LoVo (cell line): ENCODE results near the gene PLA2G7.

ENCODE experiments used
- DNase-seq: peaks from one replicate; pipeline ENCODE4 v3.0.0-alpha.2; 2016; ENCODE audit warnings: low spot score

PLA2G7 gene

DNA sequence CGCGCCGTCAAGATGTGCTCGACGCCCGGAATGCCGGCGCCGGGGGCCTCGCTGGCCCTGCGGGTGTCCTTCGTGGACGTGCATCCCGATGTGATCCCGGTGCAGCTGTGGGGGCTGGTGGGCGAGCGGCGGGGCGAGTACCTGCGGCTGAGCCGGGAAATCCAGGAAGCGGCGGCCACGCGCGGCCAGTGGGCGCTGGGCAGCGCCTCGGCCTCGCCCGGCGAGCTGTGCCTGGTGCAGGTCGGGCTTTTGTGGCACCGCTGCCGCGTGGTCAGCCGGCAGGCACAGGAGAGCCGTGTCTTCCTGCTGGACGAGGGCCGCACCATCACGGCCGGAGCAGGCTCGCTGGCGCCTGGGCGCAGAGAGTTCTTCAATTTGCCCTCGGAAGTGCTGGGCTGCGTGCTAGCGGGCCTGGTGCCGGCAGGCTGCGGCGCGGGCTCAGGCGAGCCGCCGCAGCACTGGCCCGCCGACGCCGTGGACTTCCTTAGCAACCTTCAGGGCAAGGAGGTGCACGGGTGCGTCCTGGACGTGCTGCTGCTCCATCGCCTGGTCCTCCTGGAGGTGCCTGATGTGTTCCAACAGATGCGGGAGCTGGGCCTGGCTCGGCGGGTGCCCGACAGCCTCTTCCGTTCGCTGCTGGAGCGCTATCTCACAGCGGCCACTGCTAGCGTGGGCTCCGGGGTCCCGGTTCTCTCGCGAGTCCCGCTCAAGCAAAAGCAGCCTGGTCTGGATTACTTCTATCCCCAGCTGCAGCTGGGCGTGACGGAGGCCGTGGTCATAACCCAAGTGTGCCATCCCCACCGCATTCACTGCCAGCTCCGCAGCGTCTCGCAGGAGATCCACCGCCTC is 46.8 kb downstream of the PLA2G7 start:
- DNase-seq: no peak

DNA sequence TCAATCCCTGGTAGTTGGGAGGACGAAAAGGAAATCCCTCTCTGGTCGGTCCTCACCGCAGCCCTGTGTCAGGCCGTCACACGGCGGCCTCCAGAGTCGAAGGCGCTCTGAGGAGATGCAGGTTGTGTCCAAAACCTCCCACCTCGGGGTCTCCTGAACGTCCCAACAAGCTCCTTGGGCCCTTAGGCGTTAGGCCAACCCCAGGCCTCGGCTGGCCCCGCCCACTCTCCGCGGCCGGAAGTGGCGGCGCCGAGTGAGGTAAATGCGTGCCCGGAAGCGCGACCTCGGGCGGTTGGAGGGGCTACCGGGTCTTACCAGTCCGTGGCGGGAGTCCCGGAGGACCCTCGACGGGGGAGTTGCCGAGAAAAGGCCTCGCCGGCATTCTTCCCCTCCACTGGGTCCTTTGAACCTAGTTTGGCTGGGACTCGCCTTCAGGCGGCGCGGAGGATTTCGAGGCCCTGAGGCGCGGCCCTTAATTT is 47.5 kb downstream of the PLA2G7 start, which contains the start of gene TDRD6:
TSS of gene TDRD6 (plus strand) at position 267 of the 479 bp plus-strand sequence. CDS start 244 bp downstream, outside the sequence.
- no peak for DNase-seq

GRCh38 chr6:46684771-46685170 is 50.4 kb downstream of the PLA2G7 start:
- DNase-seq: no peak

DNA sequence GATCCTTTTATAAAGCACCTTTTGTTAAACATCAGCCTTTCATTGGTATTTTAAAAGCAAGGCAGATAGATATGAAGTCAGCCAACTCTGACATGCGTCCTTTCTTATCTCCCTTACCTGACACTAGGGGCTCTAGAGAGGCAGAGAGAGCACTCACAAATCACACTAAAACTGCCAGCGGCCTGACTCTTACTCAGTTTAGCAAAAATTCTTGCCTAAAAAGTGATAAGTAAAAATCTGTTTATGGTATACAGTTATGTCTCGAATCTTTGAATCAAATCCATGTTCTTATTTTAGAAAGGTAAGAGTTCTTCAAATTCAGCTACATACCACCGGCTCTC is 57.9 kb downstream of the PLA2G7 start:
- DNase-seq: no peak

- no peak for DNase-seq
Observed at GRCh38 chr6:46676604-46677313, 58.4 kb downstream of the PLA2G7 start.

DNA sequence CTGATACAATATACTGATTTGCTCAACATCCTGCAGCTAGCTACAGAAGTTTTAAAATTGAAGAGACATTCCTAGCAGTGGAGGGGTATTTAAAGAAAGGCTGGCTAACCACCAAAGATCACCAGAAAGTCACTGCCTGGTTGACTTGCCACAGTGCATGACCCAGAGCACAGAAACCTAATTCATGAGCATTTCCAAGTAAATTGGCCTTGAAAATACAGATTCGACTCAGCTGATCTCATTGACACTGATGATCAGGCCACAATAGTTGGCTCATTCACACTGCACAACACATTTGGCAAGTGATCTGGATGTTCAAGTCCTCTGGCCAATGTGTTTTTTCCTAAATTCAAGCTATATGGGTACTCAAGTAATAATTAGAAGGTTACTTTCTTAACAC is 60.8 kb downstream of the PLA2G7 start:
- no peak for DNase-seq

DNA sequence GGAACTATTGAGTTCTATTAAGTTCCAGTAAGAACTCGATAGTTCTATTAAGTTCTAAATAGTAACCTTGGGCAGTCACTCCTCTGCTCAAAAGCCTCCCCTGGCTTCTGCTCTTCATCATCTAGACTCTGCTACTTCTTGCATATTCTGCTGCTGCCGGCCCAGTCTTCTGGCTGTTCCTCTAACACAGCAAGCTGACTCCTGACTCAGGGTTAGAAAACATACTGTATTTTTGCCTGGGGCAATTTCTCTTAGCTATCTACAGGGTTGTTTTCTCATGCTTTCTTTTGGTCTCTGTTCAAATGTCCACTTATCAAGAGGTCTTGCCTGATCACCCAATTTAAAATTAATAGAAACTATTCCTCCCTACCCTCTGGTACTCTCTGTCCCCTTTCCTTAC is 67.8 kb downstream of the PLA2G7 start:
- DNase-seq: no peak

DNA sequence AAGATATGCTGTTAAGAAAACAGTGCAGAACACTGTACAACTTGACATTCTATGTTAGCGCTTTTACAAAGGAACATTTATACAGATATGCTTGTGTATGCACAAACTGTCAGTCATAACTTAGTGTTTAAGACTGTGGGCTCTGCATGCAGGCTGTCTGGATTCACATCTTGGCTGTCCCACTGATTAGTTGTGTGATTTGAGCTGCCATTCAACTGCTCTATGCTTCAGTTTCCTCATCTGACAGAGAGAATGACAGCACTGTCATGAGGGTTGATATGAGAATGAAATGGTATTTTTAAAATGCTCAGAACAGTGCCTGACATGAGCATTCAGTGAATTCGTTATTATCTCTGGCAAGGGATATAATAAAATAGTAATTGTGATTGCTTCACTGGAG is 73.7 kb downstream of the PLA2G7 start:
- no peak for DNase-seq

GRCh38 chr6:46657642-46658041 is 77.5 kb downstream of the PLA2G7 start:
- no peak for DNase-seq

GRCh38 chr6:46655803-46656202 is 79.4 kb downstream of the PLA2G7 start:
- DNase-seq: no peak
